KOPT-K1 (cell line): ENCODE data around the gene GOLGA3.
A peak's percentile ranks its signal among the peaks of the same experiment; 100 is the strongest.
"Not testable (repeated sequence)": the region's sequence is repeated elsewhere in the genome, so short reads cannot be mapped to it uniquely, and the experiment has no call there.

Experiments used
- H3K27ac ChIP-seq: fragments of 200-600 bp; sonication (generic); 2 replicates; pipeline ENCODE4 v1.5.1; 2016; ENCODE audit warnings: antibody characterized with exemption, mild to moderate bottlenecking, low read depth, low read length; ENCODE audit not compliant: poor library complexity, severe bottlenecking
- H3K36me3 ChIP-seq: fragments of 200-600 bp; sonication (generic); 2 replicates; pipeline ENCODE4 v1.5.1; 2017; ENCODE audit warnings: antibody characterized with exemption, mild to moderate bottlenecking, low read length, moderate library complexity; ENCODE audit not compliant: insufficient read depth
- H3K9me3 ChIP-seq: fragments of 200-600 bp; sonication (generic); 2 replicates; pipeline ENCODE4 v1.5.1; 2017; ENCODE audit warnings: antibody characterized with exemption, low read length, mild to moderate bottlenecking; ENCODE audit not compliant: insufficient read depth, poor library complexity, severe bottlenecking

The GOLGA3 gene

GRCh38 chr12:132836795-132837331, 8.2 kb upstream of the GOLGA3 start:
- Histone ChIP-seq H3K36me3 (peaks cover 47% of the 10 kb centered on the region), H3K9me3 (no peaks in the 10 kb centered on the region), H3K27ac (peak overlapping the region; percentile 91)

GRCh38 chr12:132836230-132836629, 7.6 kb upstream of the GOLGA3 start:
- Histone ChIP-seq H3K27ac (peak overlapping the region; percentile 91), H3K36me3 (peaks cover 47% of the 10 kb centered on the region)
- not testable (repeated sequence) for H3K9me3 ChIP-seq

- H3K9me3 ChIP-seq = no peaks in the 10 kb centered on the region
- H3K36me3 ChIP-seq = peaks cover 45% of the 10 kb centered on the region
- H3K27ac ChIP-seq = peak overlapping the region; percentile 92
Observed at GRCh38 chr12:132835076-132836025, 6.7 kb upstream of the GOLGA3 start.

- H3K27ac ChIP-seq = peak overlapping the region; percentile 92
- peaks cover 38% of the 10 kb centered on the region for H3K36me3 ChIP-seq
- H3K9me3 ChIP-seq = no peaks in the 10 kb centered on the region
Observed at GRCh38 chr12:132834181-132834711, 5.6 kb upstream of the GOLGA3 start.

- Histone ChIP-seq H3K9me3 (no peaks in the 10 kb centered on the region), H3K36me3 (peaks cover 36% of the 10 kb centered on the region), H3K27ac (peak overlapping the region; percentile 92)
Observed at GRCh38 chr12:132833341-132833740, 4.7 kb upstream of the GOLGA3 start.

- Histone ChIP-seq H3K9me3 (no peaks in the 10 kb centered on the region), H3K27ac (no peak overlapping the region), H3K36me3 (peaks cover 44% of the 10 kb centered on the region)
Observed at GRCh38 chr12:132831771-132832170, 3.1 kb upstream of the GOLGA3 start.

GRCh38 chr12:132827763-132828703, 636 bp downstream of the GOLGA3 start:
- Histone ChIP-seq H3K9me3 (no peaks in the 10 kb centered on the region), H3K27ac (peak overlapping the region; percentile 97), H3K36me3 (peaks cover 72% of the 10 kb centered on the region)

- no peaks in the 10 kb centered on the region for H3K9me3 ChIP-seq
- H3K36me3 ChIP-seq = peaks cover 74% of the 10 kb centered on the region
- H3K27ac ChIP-seq = no peak overlapping the region
Observed at GRCh38 chr12:132825861-132826260, 2.8 kb downstream of the GOLGA3 start.

GRCh38 chr12:132825089-132825488, 3.6 kb downstream of the GOLGA3 start:
- Histone ChIP-seq H3K9me3 (no peaks in the 10 kb centered on the region), H3K27ac (no peak overlapping the region), H3K36me3 (peaks cover 76% of the 10 kb centered on the region)

GRCh38 chr12:132824053-132824452, 4.6 kb downstream of the GOLGA3 start:
- Histone ChIP-seq H3K27ac (no peak overlapping the region), H3K9me3 (no peaks in the 10 kb centered on the region), H3K36me3 (peaks cover 82% of the 10 kb centered on the region)

GRCh38 chr12:132818562-132818961, 10.1 kb downstream of the GOLGA3 start:
- H3K36me3 ChIP-seq = peaks cover 97% of the 10 kb centered on the region
- H3K9me3 ChIP-seq = no peaks in the 10 kb centered on the region
- peak overlapping the region; percentile 73 for H3K27ac ChIP-seq

- Histone ChIP-seq H3K36me3 (peaks cover 95% of the 10 kb centered on the region), H3K27ac (no peak overlapping the region), H3K9me3 (peaks cover 28% of the 10 kb centered on the region)
Observed at GRCh38 chr12:132814232-132814631, 14.4 kb downstream of the GOLGA3 start.

- Histone ChIP-seq H3K9me3 (peaks cover 28% of the 10 kb centered on the region), H3K36me3 (peaks cover 94% of the 10 kb centered on the region), H3K27ac (no peak overlapping the region)
Observed at GRCh38 chr12:132813443-132813842, 15.2 kb downstream of the GOLGA3 start.

- Histone ChIP-seq H3K36me3 (peaks cover 94% of the 10 kb centered on the region), H3K9me3 (peaks cover 28% of the 10 kb centered on the region), H3K27ac (no peak overlapping the region)
Observed at GRCh38 chr12:132812631-132813305, 15.9 kb downstream of the GOLGA3 start.
